Endothelial cell of umbilical vein (primary cell): ENCODE results near the gene RASGRF2. TPM values are rescaled to one million over a fixed set of nuclear protein-coding genes. Genes with fewer than 3 reads are reported as not detected.

Experiments
- BruUV-seq: library from RNA; stranded (reverse); fragments of 400-500 nt; replicated peaks from 2 replicates; lab custom pipeline; 2021; lab: Mats Ljungman, UMichigan
- CTCF ChIA-PET: fragments of 300-600, 350-600 bp; sonication (Branson Sonifier 250); formaldehyde crosslinking; loops from one replicate; lab custom pipeline; 2021; ENCODE audit warnings: antibody characterized with exemption, inconsistent platforms; lab: Charles Lee
- POLR2A ChIA-PET: fragments of 300-600, 350-600 bp; sonication (Branson Sonifier 250); formaldehyde crosslinking; loops from one replicate; lab custom pipeline; 2021; ENCODE audit warnings: antibody characterized with exemption, inconsistent platforms; lab: Charles Lee
- DNase-seq: peaks from one replicate; pipeline ENCODE4 v3.0.0-alpha.2; 2011; ENCODE audit warnings: low read depth, low spot score
- FAIRE-seq: peaks from 2 replicates; lab custom pipeline; 2011; peaks lifted over from hg19 to GRCh38; lab: Jason Lieb, UNC
- H2AFZ ChIP-seq: 2 replicates; pipeline ENCODE4 v1.6.0; 2012; ENCODE audit warnings: low read depth, low read length, control low read depth, inconsistent platforms
- H3K27ac ChIP-seq: 2 replicates; pipeline ENCODE4 v1.5.1; 2011; ENCODE audit warnings: low read depth, mild to moderate bottlenecking, control low read depth, low read length, moderate library complexity; ENCODE audit not compliant: insufficient read depth
- H3K27me3 ChIP-seq, 2 experiments: 2 replicates each; pipeline versions ENCODE4 v1.6.0 to v1.6.1; 2011; ENCODE audit warnings: low read length in 2 of 2, mixed read lengths in 1 of 2; ENCODE audit not compliant: control insufficient read depth in 2 of 2, insufficient read depth in 2 of 2
- H3K36me3 ChIP-seq, 2 experiments: 2 replicates in 1 of 2; 3 replicates in 1 of 2; pipeline ENCODE4 v1.5.1; 2011; ENCODE audit warnings: low read length in 2 of 2, mild to moderate bottlenecking in 1 of 2, moderate library complexity in 1 of 2; ENCODE audit not compliant: control insufficient read depth in 2 of 2, insufficient read depth in 2 of 2; ENCODE audit errors: extremely low read depth in 1 of 2
- H3K4me1 ChIP-seq: 3 replicates; pipeline ENCODE4 v1.5.1; 2011; ENCODE audit warnings: mild to moderate bottlenecking, low read length; ENCODE audit not compliant: control insufficient read depth, insufficient read depth; ENCODE audit errors: extremely low read depth
- H3K4me2 ChIP-seq: 2 replicates; pipeline ENCODE4 v1.6.1; 2011; ENCODE audit warnings: low read length, control low read depth, mixed read lengths; ENCODE audit not compliant: insufficient read depth
- H3K4me3 ChIP-seq, 3 experiments: fragments of 200-600 bp in 1 of 3; sonication (generic), shearing (Covaris generic) in 1 of 3; replicated peaks in 1 of 3; 2 replicates each; pipeline ENCODE4 v1.5.1; 2011 to 2016; ENCODE audit warnings: control low read depth in 3 of 3, low read length in 3 of 3, mild to moderate bottlenecking in 2 of 3, inconsistent platforms in 1 of 3, low read depth in 1 of 3, moderate library complexity in 1 of 3; ENCODE audit not compliant: insufficient read depth in 1 of 3
- H3K79me2 ChIP-seq: 2 replicates; pipeline ENCODE4 v1.6.0; 2012; ENCODE audit warnings: low read length, inconsistent platforms; ENCODE audit not compliant: control insufficient read depth, insufficient read depth
- H3K9ac ChIP-seq: replicated peaks from 2 replicates; pipeline ENCODE3; 2011; ENCODE audit warnings: low read length, control low read depth; ENCODE audit not compliant: insufficient read depth; ENCODE audit errors: extremely low read depth
- H3K9me1 ChIP-seq: replicated peaks from 3 replicates; pipeline ENCODE4 v1.6.0; 2011; ENCODE audit warnings: mild to moderate bottlenecking, low read length; ENCODE audit not compliant: control insufficient read depth, insufficient read depth; ENCODE audit errors: extremely low read depth
- H3K9me3 ChIP-seq: replicated peaks from 2 replicates; pipeline ENCODE4 v1.5.1; 2012; ENCODE audit warnings: low read length, inconsistent platforms; ENCODE audit not compliant: control insufficient read depth, insufficient read depth
- H4K20me1 ChIP-seq: replicated peaks from 2 replicates; pipeline ENCODE3; 2011; ENCODE audit warnings: mild to moderate bottlenecking, low read length; ENCODE audit not compliant: control insufficient read depth, insufficient read depth; ENCODE audit errors: extremely low read depth
- CTCF ChIP-seq, 2 donors: IDR thresholded peaks; 1 replicate in 1 of 2; 2 replicates in 1 of 2; pipeline ENCODE4 v1.5.1; 2011; ENCODE audit warnings: low read length in 2 of 2, mild to moderate bottlenecking in 2 of 2, moderate library complexity in 2 of 2, control low read depth in 1 of 2, inconsistent platforms in 1 of 2, low read depth in 1 of 2; ENCODE audit not compliant: insufficient read depth in 1 of 2; ENCODE audit errors: extremely low read depth in 1 of 2
- EZH2 ChIP-seq: IDR thresholded peaks from 2 replicates; pipeline ENCODE4 v1.6.1; 2012; ENCODE audit warnings: borderline replicate concordance, low read depth, mild to moderate bottlenecking, moderate library complexity, low read length, inconsistent platforms; ENCODE audit not compliant: severe bottlenecking
- FOS ChIP-seq: IDR thresholded peaks from 2 replicates; pipeline ENCODE4 v1.6.1; 2011; ENCODE audit warnings: mild to moderate bottlenecking, low read length, moderate library complexity, borderline replicate concordance; ENCODE audit not compliant: insufficient read depth
- GATA2 ChIP-seq: IDR thresholded peaks from 2 replicates; pipeline ENCODE4 v1.7.0; 2011; ENCODE audit warnings: low read depth, mild to moderate bottlenecking, moderate library complexity, mixed read lengths, low read length; ENCODE audit not compliant: insufficient read length, insufficient read depth
- JUN ChIP-seq: IDR thresholded peaks from 2 replicates; pipeline ENCODE4 v1.6.1; 2011; ENCODE audit warnings: borderline replicate concordance, low read depth; ENCODE audit not compliant: insufficient read length, insufficient read depth
- MYC ChIP-seq: IDR thresholded peaks from one replicate; pipeline ENCODE4 v1.6.1; 2011; ENCODE audit warnings: mild to moderate bottlenecking, low read depth, low read length
- POLR2A ChIP-seq: IDR thresholded peaks from 2 replicates; pipeline ENCODE4 v1.6.1; 2012; ENCODE audit warnings: low read depth, mild to moderate bottlenecking, control low read depth, low read length
- POLR2AphosphoS5 ChIP-seq: IDR thresholded peaks from 2 replicates; pipeline ENCODE4 v1.6.1; 2012; ENCODE audit warnings: low read depth, mild to moderate bottlenecking, control low read depth, low read length, moderate library complexity; ENCODE audit not compliant: insufficient read depth
- dilution Hi-C: fragments of 300-500 bp; cut with MboI; formaldehyde crosslinking; loops from one replicate; pipeline ENCODE4 v1.15.0; 2019; ENCODE audit warnings: low sequenced_read_pairs; ENCODE audit not compliant: extremely low pct_ligation_motif_present
- intact Hi-C: fragments of 100-400 bp; cut with micrococcal nuclease; formaldehyde crosslinking; loops from one replicate; pipeline ENCODE4 v1.10.0; 2022
- polyA plus RNA-seq, 4 experiments: library from polyadenylated mRNA; depleted of rRNA in 3 of 4; stranded (reverse) in 3 of 4; unstranded in 1 of 4; fragments of >200 nt; gene quantifications; 2 replicates each; pipeline versions ENCODE4 v1.2.1 to v1.2.3, GENCODE V29; 2011 to 2012; ENCODE audit warnings: missing spikeins in 1 of 4
- total RNA-seq: library from RNA; stranded (reverse); gene quantifications from 2 replicates; pipeline ENCODE4 v1.2.3, GENCODE V29; 2021
- TF ChIP-seq, protein P1 (sequence below): IDR thresholded peaks from 2 replicates; pipeline ENCODE4 v1.6.1; 2011; ENCODE audit not compliant: insufficient read depth, insufficient read length

The RASGRF2 gene
- total and polyA plus RNA-seq, 2 donors (not counting 3 experiments of a cell fraction or from before 2014, with no cell fraction given): 0.41 to 4.0 TPM

GRCh38 chr5:80951366-80951765 is 8.8 kb upstream of the RASGRF2 start:
- Histone ChIP-seq H3K27ac (no peak overlapping the region), H3K4me2 (no peak overlapping the region), H3K79me2 (no peaks in the 10 kb centered on the region), H4K20me1 (no peaks in the 10 kb centered on the region), H3K9me1 (no peaks in the 10 kb centered on the region), H3K27me3 (peaks cover 13 to 24% of the 10 kb centered on the region in 2 experiments), H2AFZ (no peak overlapping the region), H3K4me1 (peaks cover under 1% of the 10 kb centered on the region), H3K9ac (no peak overlapping the region), H3K4me3 (no peak overlapping the region), H3K36me3 (no peaks in the 10 kb centered on the region), H3K9me3 (no peaks in the 10 kb centered on the region)
- BruUV-seq: no TSS peak
- dilution Hi-C loops: no loop called here
- intact Hi-C loops: no loop called here
- ChIA-PET POLR2A (no interaction called here), CTCF (no interaction called here)
- no peak for TF ChIP-seq FOS
- no peak for TF ChIP-seq CTCF (IDR thresholded peaks at IDR 0.05; ENCODE audit: extremely low read depth in 1 of 2, insufficient read depth in 1 of 2, low read depth in 1 of 2, low read length in 2 of 2)
- no peak for TF ChIP-seq POLR2AphosphoS5
- TF ChIP-seq POLR2A: no peak
- no peak for TF ChIP-seq GATA2
- TF ChIP-seq EZH2: no peak
- TF ChIP-seq, protein P1, sequence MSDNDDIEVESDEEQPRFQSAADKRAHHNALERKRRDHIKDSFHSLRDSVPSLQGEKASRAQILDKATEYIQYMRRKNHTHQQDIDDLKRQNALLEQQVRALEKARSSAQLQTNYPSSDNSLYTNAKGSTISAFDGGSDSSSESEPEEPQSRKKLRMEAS: no peak
- no peak for TF ChIP-seq MYC
- no peak for TF ChIP-seq JUN
- no peak for DNase-seq
- no peak for FAIRE-seq
